Caco-2 (cell line): ENCODE data around the gene DPH1. TPM values are rescaled to one million over a fixed set of nuclear protein-coding genes. Genes with fewer than 3 reads are reported as not detected.

Source experiments
- BruUV-seq: library from RNA; stranded (reverse); fragments of 400-500 nt; replicated peaks from 2 replicates; lab custom pipeline; 2021; lab: Mats Ljungman, UMichigan
- CTCF ChIA-PET: fragments of 300-600 bp; sonication (Branson Sonifier 250); formaldehyde crosslinking; loops from one replicate; lab custom pipeline; 2022; ENCODE audit warnings: antibody characterized with exemption; lab: Charles Lee
- POLR2A ChIA-PET: fragments of 300-600 bp; sonication (Branson Sonifier 250); formaldehyde crosslinking; loops from one replicate; lab custom pipeline; 2022; ENCODE audit warnings: antibody characterized with exemption; lab: Charles Lee
- DNase-seq, 2 experiments: peaks; one replicate each; pipeline versions ENCODE4 v3.0.0 to v3.0.0-alpha.2; 2020 to 2022
- H3K27me3 ChIP-seq: replicated peaks from 2 replicates; pipeline ENCODE4 v1.6.0; 2011; ENCODE audit warnings: low read length; ENCODE audit not compliant: control insufficient read depth, insufficient read depth
- H3K36me3 ChIP-seq: 2 replicates; pipeline ENCODE4 v1.5.1; 2011; ENCODE audit warnings: low read length; ENCODE audit not compliant: control insufficient read depth, insufficient read depth
- H3K4me1 ChIP-seq: fragments of 250-450 bp; sonication (Bioruptor Pico); 2 replicates; pipeline ENCODE4 v1.5.1; 2020; ENCODE audit warnings: mild to moderate bottlenecking
- H3K4me3 ChIP-seq: 2 replicates; pipeline ENCODE4 v1.5.1; 2011; ENCODE audit warnings: low read depth, mild to moderate bottlenecking, control low read depth, low read length
- H3K9me3 ChIP-seq: fragments of 250-450 bp; sonication (Bioruptor Pico); 2 replicates; pipeline ENCODE4 v1.5.1; 2020; ENCODE audit warnings: mild to moderate bottlenecking, moderate library complexity
- H3K27ac Mint-ChIP-seq: one replicate; pipeline ENCODE4 v1.8.0; 2022; ENCODE audit warnings: mixed read lengths; ENCODE audit not compliant: unreplicated experiment
- H3K27me3 Mint-ChIP-seq: one replicate; pipeline ENCODE4 v1.8.0; 2022; ENCODE audit warnings: mixed read lengths; ENCODE audit not compliant: insufficient read depth, unreplicated experiment
- H3K36me3 Mint-ChIP-seq: one replicate; pipeline ENCODE4 v1.8.0; 2022; ENCODE audit warnings: mild to moderate bottlenecking, mixed read lengths; ENCODE audit not compliant: insufficient read depth, unreplicated experiment
- H3K4me1 Mint-ChIP-seq: one replicate; pipeline ENCODE4 v1.8.0; 2022; ENCODE audit warnings: low read depth, mixed read lengths; ENCODE audit not compliant: unreplicated experiment
- H3K4me3 Mint-ChIP-seq: one replicate; pipeline ENCODE4 v1.8.0; 2022; ENCODE audit warnings: mild to moderate bottlenecking, moderate library complexity, mixed read lengths; ENCODE audit not compliant: unreplicated experiment
- H3K9me3 Mint-ChIP-seq: one replicate; pipeline ENCODE4 v1.8.0; 2022; ENCODE audit warnings: mixed read lengths; ENCODE audit not compliant: unreplicated experiment
- intact Hi-C: fragments of 100-400 bp; cut with micrococcal nuclease; formaldehyde crosslinking; loops from one replicate; pipeline ENCODE4 v1.10.0; 2022; ENCODE audit not compliant: unreplicated experiment
- total RNA-seq: library from RNA; stranded (reverse); gene quantifications from 2 replicates; pipeline ENCODE4 v1.2.3, GENCODE V29; 2022
- TF ChIP-seq, protein P1 (sequence below), 2 experiments: fragments of 200-600 bp in 1 of 2; IDR thresholded peaks; 1 replicate in 1 of 2; 2 replicates in 1 of 2; pipeline versions ENCODE4 v1.5.1 to v1.8.0; 2011 to 2022; ENCODE audit warnings: antibody characterized with exemption in 1 of 2, control low read depth in 1 of 2, inconsistent platforms in 1 of 2, low read depth in 1 of 2, low read length in 1 of 2, mild to moderate bottlenecking in 1 of 2, moderate library complexity in 1 of 2; ENCODE audit not compliant: insufficient read depth in 1 of 2, severe bottlenecking in 1 of 2, unreplicated experiment in 1 of 2

Gene DPH1
- total RNA-seq, 1 experiment from 2014 or later: 52.0 TPM

DNA sequence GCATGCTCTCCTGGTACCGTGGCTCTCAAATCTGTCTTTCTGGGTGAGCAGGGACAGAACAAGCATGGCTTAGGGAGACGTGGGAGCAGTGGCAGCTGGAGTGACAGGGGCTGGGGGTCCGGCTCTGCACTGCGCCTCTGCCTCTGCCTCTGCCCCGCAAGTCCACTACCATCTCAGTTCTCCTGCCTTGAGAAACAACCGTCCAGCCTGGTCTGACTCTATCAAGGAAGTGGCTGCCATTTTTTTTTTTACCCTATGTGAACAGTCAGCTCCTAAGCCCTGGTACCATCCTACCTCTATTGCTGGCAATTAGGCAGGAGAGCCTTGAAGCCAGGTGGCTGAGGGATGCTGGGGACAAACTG is 41.1 kb downstream of the DPH1 start:
- Mint-ChIP-seq H3K4me3 (no peak overlapping the region), H3K4me1 (peaks cover 8% of the 10 kb centered on the region)
- TF ChIP-seq, protein P1, sequence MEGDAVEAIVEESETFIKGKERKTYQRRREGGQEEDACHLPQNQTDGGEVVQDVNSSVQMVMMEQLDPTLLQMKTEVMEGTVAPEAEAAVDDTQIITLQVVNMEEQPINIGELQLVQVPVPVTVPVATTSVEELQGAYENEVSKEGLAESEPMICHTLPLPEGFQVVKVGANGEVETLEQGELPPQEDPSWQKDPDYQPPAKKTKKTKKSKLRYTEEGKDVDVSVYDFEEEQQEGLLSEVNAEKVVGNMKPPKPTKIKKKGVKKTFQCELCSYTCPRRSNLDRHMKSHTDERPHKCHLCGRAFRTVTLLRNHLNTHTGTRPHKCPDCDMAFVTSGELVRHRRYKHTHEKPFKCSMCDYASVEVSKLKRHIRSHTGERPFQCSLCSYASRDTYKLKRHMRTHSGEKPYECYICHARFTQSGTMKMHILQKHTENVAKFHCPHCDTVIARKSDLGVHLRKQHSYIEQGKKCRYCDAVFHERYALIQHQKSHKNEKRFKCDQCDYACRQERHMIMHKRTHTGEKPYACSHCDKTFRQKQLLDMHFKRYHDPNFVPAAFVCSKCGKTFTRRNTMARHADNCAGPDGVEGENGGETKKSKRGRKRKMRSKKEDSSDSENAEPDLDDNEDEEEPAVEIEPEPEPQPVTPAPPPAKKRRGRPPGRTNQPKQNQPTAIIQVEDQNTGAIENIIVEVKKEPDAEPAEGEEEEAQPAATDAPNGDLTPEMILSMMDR (IDR thresholded peaks at IDR 0.05; ENCODE audit: insufficient read depth in 1 of 2, low read depth in 1 of 2, low read length in 1 of 2, severe bottlenecking in 1 of 2, unreplicated experiment in 1 of 2): no peak

DNA sequence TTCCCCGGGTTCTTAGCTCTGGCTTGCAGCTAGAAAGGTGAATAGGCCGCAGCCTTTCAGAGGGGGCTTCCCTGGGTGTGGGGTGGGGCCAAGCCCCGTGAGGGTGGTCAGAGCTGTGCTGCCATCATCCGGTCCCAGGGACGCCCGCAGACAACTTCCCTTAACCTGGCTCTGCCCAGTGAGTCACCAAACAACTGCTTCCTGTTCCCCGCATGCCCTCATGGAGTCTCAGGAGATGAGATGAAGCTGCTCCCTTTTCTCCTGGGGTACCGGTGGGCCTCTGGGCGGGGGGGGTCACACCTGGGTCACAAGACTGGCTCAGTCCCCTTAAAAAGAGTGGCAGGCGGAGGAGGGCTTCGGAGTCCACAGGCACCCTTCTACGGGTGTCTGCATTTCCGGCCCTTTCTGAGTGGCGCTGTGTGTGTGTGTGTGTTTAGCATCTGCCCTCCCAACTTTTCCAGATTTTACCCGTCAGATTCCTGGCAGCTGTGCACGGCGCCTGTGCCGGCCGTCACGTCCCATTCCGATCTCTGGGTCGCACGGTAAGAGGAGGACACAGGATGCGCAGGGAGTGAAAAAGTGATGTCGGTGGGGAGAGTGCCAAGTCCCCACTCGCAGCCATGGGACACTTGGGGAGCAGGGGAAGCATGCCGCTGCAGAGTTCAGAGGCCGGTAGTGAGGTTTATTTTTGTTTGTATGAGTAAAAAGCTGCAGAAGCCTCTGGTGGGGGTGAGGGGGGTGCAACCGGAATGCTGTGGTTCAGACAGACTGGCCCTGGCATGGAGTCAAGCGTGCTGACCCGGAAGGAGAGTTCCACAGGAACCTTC is 41.7 kb downstream of the DPH1 start:
- ChIA-PET POLR2A (no interaction called here), CTCF (no interaction called here)
- peaks cover 5% of the 10 kb centered on the region for H3K36me3 Mint-ChIP-seq
- no peaks in the 10 kb centered on the region for H3K9me3 Mint-ChIP-seq
- no peak overlapping the region for H3K4me3 ChIP-seq
- no peaks in the 10 kb centered on the region for H3K27me3 Mint-ChIP-seq
- TF ChIP-seq, protein P1 (IDR thresholded peaks at IDR 0.05; ENCODE audit: insufficient read depth in 1 of 2, low read depth in 1 of 2, low read length in 1 of 2, severe bottlenecking in 1 of 2, unreplicated experiment in 1 of 2): no peak
- H3K27ac Mint-ChIP-seq: no peak overlapping the region
- no peaks in the 10 kb centered on the region for H3K27me3 ChIP-seq
- no peak for DNase-seq
- peaks cover 7% of the 10 kb centered on the region for H3K4me1 Mint-ChIP-seq
- BruUV-seq: no TSS peak
- 0 out of 2 replicates have a peak, but pooled peaks cover 6% of the 10 kb centered on the region for H3K4me1 ChIP-seq
- intact Hi-C loops: no loop called here
- H3K4me3 Mint-ChIP-seq: no peak overlapping the region
- H3K36me3 ChIP-seq: no peaks in the 10 kb centered on the region; the same call in 1 of the 2 replicates
- H3K9me3 ChIP-seq: no peaks in the 10 kb centered on the region

More for the DNA sequence above, 41.1 kb downstream of the DPH1 start:
- H3K4me1 ChIP-seq: 0 out of 2 replicates have a peak, but pooled peaks cover 6% of the 10 kb centered on the region
- ChIA-PET CTCF (no interaction called here), POLR2A (no interaction called here)
- H3K9me3 ChIP-seq: no peaks in the 10 kb centered on the region
- H3K36me3 ChIP-seq: no peaks in the 10 kb centered on the region; the same call in 1 of the 2 replicates
- Mint-ChIP-seq H3K36me3 (peaks cover 5% of the 10 kb centered on the region), H3K27me3 (no peaks in the 10 kb centered on the region), H3K27ac (no peak overlapping the region), H3K9me3 (no peaks in the 10 kb centered on the region)
- intact Hi-C loops: no loop called here
- H3K27me3 ChIP-seq: no peaks in the 10 kb centered on the region
- BruUV-seq: no TSS peak
- DNase-seq: no peak
- no peak overlapping the region for H3K4me3 ChIP-seq

DNA sequence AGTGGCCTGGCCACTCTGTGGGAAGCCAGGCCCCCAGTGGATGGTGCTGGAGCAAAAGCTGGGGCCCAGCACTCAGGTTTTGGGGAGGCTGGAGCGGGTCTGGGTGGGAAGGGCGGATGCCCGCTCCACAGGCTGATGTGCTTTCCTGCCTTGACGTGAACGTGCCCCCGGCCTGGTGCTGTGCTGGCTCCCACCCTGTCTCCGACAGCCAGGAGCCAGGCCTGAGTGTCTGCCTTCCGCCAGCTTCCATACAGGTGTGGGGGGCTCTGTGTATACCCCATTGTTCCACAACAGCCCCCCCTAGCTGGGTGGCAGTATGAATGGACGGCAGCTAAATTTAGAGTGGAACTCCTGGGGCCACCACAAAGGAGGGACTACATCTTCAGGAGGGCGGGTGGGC is 45.0 kb downstream of the DPH1 start:
- H3K27me3 Mint-ChIP-seq: no peaks in the 10 kb centered on the region
- Histone ChIP-seq H3K36me3 (peaks cover 4% of the 10 kb centered on the region; the same call in 1 of the 2 replicates), H3K4me1 (no peaks in the 10 kb centered on the region), H3K9me3 (no peaks in the 10 kb centered on the region), H3K4me3 (no peak overlapping the region), H3K27me3 (no peaks in the 10 kb centered on the region)
- no peaks in the 10 kb centered on the region for H3K4me1 Mint-ChIP-seq
- H3K36me3 Mint-ChIP-seq: peaks cover 18% of the 10 kb centered on the region
- ChIA-PET CTCF (interaction anchor here (0.7 to 0.9 kb wide), 2 partner anchors 9 to 10 kb away, joined by 3 read pairs; no protein-coding TSS in a partner anchor), POLR2A (no interaction called here)
- no peak overlapping the region for H3K4me3 Mint-ChIP-seq
- H3K9me3 Mint-ChIP-seq: no peaks in the 10 kb centered on the region
- BruUV-seq: no TSS peak
- TF ChIP-seq, protein P1 (IDR thresholded peaks at IDR 0.05; ENCODE audit: insufficient read depth in 1 of 2, low read depth in 1 of 2, low read length in 1 of 2, severe bottlenecking in 1 of 2, unreplicated experiment in 1 of 2): no peak
- intact Hi-C loops: no loop called here
- H3K27ac Mint-ChIP-seq: no peak overlapping the region
- DNase-seq: no peak
